K562 (cell line): ENCODE data around the gene LASP1. TPM values are rescaled to one million over a fixed set of nuclear protein-coding genes. Genes with fewer than 3 reads are reported as not detected.
A peak's percentile ranks its signal among the peaks of the same experiment; 100 is the strongest.

ENCODE experiments used
- ASH1L ChIP-seq: fragments of 450-650 bp; IDR thresholded peaks from 2 replicates; pipeline ENCODE4 v1.6.1; 2018; ENCODE audit warnings: borderline replicate concordance, mild to moderate bottlenecking, low read depth; ENCODE audit not compliant: partially characterized antibody
- BRD9 ChIP-seq: fragments of 450-650 bp; IDR thresholded peaks from 2 replicates; pipeline ENCODE4 v1.6.1; 2018; ENCODE audit warnings: low read depth; ENCODE audit not compliant: partially characterized antibody
- CREB3L1 ChIP-seq: fragments of 450-650 bp; IDR thresholded peaks from 2 replicates; pipeline ENCODE4 v1.6.1; 2014; ENCODE audit warnings: low read depth, mild to moderate bottlenecking, moderate library complexity, borderline replicate concordance
- CSDE1 ChIP-seq, 2 experiments: fragments of 450-650 bp; IDR thresholded peaks; 2 replicates each; pipeline ENCODE4 v1.6.1; 2016; ENCODE audit warnings: mild to moderate bottlenecking in 1 of 2
- ELF1 ChIP-seq: fragments of 200-800 bp; sonication (Bioruptor generic); IDR thresholded peaks from 2 replicates; pipeline ENCODE4 v1.6.1; 2016; ENCODE audit warnings: missing genetic modification characterization, missing compliant biosample characterization
- EWSR1 ChIP-seq: fragments of 450-650 bp; IDR thresholded peaks from 2 replicates; pipeline ENCODE4 v1.6.1; 2018; ENCODE audit warnings: borderline replicate concordance, mild to moderate bottlenecking, low read depth, moderate library complexity; ENCODE audit not compliant: partially characterized antibody
- FUS ChIP-seq: fragments of 200-400 bp; formaldehyde crosslinking; optimal IDR thresholded peaks from 2 replicates; pipeline ENCODE3; 2017; ENCODE audit warnings: low read depth, low read length
- GABPA ChIP-seq: fragments of 200-800 bp; sonication (Bioruptor generic); conservative IDR thresholded peaks from 2 replicates; pipeline ENCODE4 v1.6.1; 2016; ENCODE audit warnings: low read depth, missing genetic modification characterization, missing compliant biosample characterization
- HLTF ChIP-seq: fragments of 450-650 bp; IDR thresholded peaks from 2 replicates; pipeline ENCODE4 v1.6.1; 2016
- MAZ ChIP-seq, 2 experiments: fragments of 450-650 bp in 1 of 2; sonication (generic) in 1 of 2; formaldehyde crosslinking; IDR thresholded peaks in 1 of 2; conservative IDR thresholded peaks in 1 of 2; 2 replicates each; pipeline versions ENCODE4 v1.4.0 to v1.5.0; 2020; ENCODE audit warnings: mild to moderate bottlenecking in 1 of 2, missing genetic modification reagents in 1 of 2
- MBD1 ChIP-seq: fragments of 250-450 bp; sonication (Bioruptor Pico); IDR thresholded peaks from 2 replicates; pipeline ENCODE4 v1.8.0; 2022; ENCODE audit warnings: inconsistent platforms
- PHB2 ChIP-seq: fragments of 450-650 bp; IDR thresholded peaks from 2 replicates; pipeline ENCODE4 v1.6.1; 2017; ENCODE audit warnings: low read depth
- SREBF1 ChIP-seq: fragments of 150-350 bp; IDR thresholded peaks from 2 replicates; pipeline ENCODE4 v1.6.1; 2014; ENCODE audit warnings: antibody characterized with exemption, low read depth, low read length, borderline replicate concordance
- VEZF1 ChIP-seq: fragments of 200-800 bp; sonication (Bioruptor generic); IDR thresholded peaks from 2 replicates; pipeline ENCODE4 v1.6.1; 2017; ENCODE audit warnings: missing genetic modification characterization, missing compliant biosample characterization
- ZBTB12 ChIP-seq: fragments of 250-450 bp; sonication (Bioruptor Pico); IDR thresholded peaks from 2 replicates; pipeline ENCODE4 v1.4.0; 2020
- ZNF449 ChIP-seq: fragments of 250-450 bp; sonication (Bioruptor Pico); IDR thresholded peaks from 2 replicates; pipeline ENCODE4 v1.8.0; 2022; ENCODE audit warnings: moderate library complexity, mild to moderate bottlenecking, inconsistent platforms
- ZNF639 ChIP-seq, 2 experiments: fragments of 200-800 bp in 1 of 2; sonication (Bioruptor generic) in 1 of 2; sonication (generic) in 1 of 2; formaldehyde crosslinking in 1 of 2; IDR thresholded peaks in 1 of 2; conservative IDR thresholded peaks in 1 of 2; 2 replicates each; pipeline versions ENCODE4 v1.5.0 to v1.6.1; 2016 to 2020; ENCODE audit warnings: missing compliant biosample characterization in 1 of 2, missing genetic modification characterization in 1 of 2, missing genetic modification reagents in 1 of 2
- polyA plus RNA-seq, 8 experiments: library from polyadenylated mRNA; depleted of rRNA in 4 of 8; stranded (reverse) in 5 of 8; unstranded in 3 of 8; fragments of >200 nt; fragmentation: Nextera tagmentation in 2 of 8; fragmentation: Illumina TruSeq in 1 of 8; extraction: Ambion mirVana in 2 of 8; extraction: Trizol in 1 of 8; gene quantifications; 2 replicates each; pipeline versions ENCODE4 v1.2.1 to v1.2.3, GENCODE V29; 2011 to 2014; ENCODE audit warnings: inconsistent platforms in 1 of 8, missing spikeins in 1 of 8
- total RNA-seq, 7 experiments: library from RNA; depleted of rRNA in 6 of 7; stranded (reverse); fragments of >200 nt in 6 of 7; fragmentation: Illumina TruSeq in 2 of 7; extraction: Trizol in 2 of 7; gene quantifications; 2 replicates each; pipeline versions ENCODE4 v1.2.1 to v1.2.3, GENCODE V29; 2011 to 2021; ENCODE audit warnings: low replicate concordance in 1 of 7

LASP1 gene
- total and polyA plus RNA-seq, 9 of the 15 experiments (the other 6 are each of a cell fraction or from before 2014, with no cell fraction given): 23.0 to 125 (median 55.3) TPM

DNA sequence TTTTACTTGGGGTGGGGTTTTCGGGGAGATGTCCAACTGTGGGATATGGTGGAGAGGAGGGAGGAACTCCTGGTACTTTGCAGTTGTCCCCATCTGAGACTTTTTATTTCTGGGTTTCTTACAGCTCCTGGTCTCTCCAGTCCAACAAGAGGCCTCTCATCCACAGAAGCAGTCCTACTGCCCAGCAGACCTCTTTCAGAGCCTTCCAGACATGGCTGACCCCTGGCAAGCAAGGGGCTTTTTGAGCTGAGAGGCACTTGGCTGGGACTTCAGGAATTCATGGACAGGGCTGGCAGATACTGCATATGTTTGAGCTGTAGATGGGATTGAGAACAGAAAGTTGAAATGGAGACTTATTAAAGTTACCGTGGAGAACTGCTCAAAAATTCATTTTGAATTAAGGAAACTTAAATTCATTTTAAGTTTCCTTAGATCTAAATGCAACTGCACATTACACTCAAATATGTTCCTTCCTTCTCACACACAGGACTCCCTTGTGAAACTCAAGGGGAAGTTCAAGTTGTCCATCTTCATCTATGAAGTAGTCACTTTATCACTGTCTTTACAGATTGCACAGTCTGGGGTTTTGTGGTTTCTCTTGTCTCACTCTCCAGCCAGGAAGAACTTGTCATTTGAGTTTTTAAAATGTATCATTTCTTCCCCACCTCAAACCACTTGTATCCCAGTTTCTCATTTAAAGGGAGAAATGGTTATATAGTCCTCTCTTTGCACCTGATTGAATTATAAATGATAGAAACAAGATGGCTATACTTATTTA, 56.6 kb downstream of the LASP1 start (continued):
- TF ChIP-seq VEZF1 (CRISPR knock-in tag) (peak; percentile 49), MBD1 (no peak), BRD9 (no peak), EWSR1 (no peak), ASH1L (no peak), SREBF1 (no peak), MAZ (CRISPR knock-in tag; conservative IDR thresholded peaks at IDR 0.05 in 1 of 2, IDR thresholded peaks at IDR 0.05 in 1 of 2) (no peak), ELF1 (tag) (no peak; the same call in 1 of the 2 replicates), ZNF639 (CRISPR knock-in tag; conservative IDR thresholded peaks at IDR 0.05 in 1 of 2, IDR thresholded peaks at IDR 0.05 in 1 of 2) (0 out of 4 replicates have a peak, but pooled peaks of 1 of the 2 experiments have one; percentile 41), GABPA (tag) (no peak), FUS (no peak), CSDE1 (IDR thresholded peaks at IDR 0.05) (no peak), ZBTB12 (CRISPR knock-in tag) (no peak), ZNF449 (CRISPR knock-in tag) (no peak), PHB2 (no peak), HLTF (no peak), CREB3L1 (no peak)
